ENCODE measurements around the gene TNFRSF25. TPM values are rescaled to one million over a fixed set of nuclear protein-coding genes. Genes with fewer than 3 reads are reported as not detected.

TNFRSF25 gene
- total RNA-seq, 1 donor, result 2.0 TPM

- TF ChIP-seq, protein P1, sequence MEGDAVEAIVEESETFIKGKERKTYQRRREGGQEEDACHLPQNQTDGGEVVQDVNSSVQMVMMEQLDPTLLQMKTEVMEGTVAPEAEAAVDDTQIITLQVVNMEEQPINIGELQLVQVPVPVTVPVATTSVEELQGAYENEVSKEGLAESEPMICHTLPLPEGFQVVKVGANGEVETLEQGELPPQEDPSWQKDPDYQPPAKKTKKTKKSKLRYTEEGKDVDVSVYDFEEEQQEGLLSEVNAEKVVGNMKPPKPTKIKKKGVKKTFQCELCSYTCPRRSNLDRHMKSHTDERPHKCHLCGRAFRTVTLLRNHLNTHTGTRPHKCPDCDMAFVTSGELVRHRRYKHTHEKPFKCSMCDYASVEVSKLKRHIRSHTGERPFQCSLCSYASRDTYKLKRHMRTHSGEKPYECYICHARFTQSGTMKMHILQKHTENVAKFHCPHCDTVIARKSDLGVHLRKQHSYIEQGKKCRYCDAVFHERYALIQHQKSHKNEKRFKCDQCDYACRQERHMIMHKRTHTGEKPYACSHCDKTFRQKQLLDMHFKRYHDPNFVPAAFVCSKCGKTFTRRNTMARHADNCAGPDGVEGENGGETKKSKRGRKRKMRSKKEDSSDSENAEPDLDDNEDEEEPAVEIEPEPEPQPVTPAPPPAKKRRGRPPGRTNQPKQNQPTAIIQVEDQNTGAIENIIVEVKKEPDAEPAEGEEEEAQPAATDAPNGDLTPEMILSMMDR (IDR thresholded peaks at IDR 0.05; ENCODE audit: insufficient read depth, low read length), result no peak
Observed at GRCh38 chr1:6511056-6511455, 45.1 kb upstream of the TNFRSF25 start.

GRCh38 chr1:6510493-6510892 is 44.5 kb upstream of the TNFRSF25 start:
- no peak overlapping the region for H3K4me3 ChIP-seq (ENCODE audit: low read depth, low read length)
- DNase-seq (ENCODE audit: low read depth), result no peak
- TF ChIP-seq, protein P1 (IDR thresholded peaks at IDR 0.05; ENCODE audit: insufficient read depth, low read length), result no peak

More at GRCh38 chr1:6511056-6511455, 45.1 kb upstream of the TNFRSF25 start:
- DNase-seq (ENCODE audit: low read depth), result no peak
- no peak overlapping the region for H3K4me3 ChIP-seq (ENCODE audit: low read depth, low read length)

GRCh38 chr1:6509919-6510291 is 43.9 kb upstream of the TNFRSF25 start:
- no peak overlapping the region for H3K4me3 ChIP-seq (ENCODE audit: low read depth, low read length)
- TF ChIP-seq, protein P1 (IDR thresholded peaks at IDR 0.05; ENCODE audit: insufficient read depth, low read length), result no peak
- no peak for DNase-seq (ENCODE audit: low read depth)

DNA sequence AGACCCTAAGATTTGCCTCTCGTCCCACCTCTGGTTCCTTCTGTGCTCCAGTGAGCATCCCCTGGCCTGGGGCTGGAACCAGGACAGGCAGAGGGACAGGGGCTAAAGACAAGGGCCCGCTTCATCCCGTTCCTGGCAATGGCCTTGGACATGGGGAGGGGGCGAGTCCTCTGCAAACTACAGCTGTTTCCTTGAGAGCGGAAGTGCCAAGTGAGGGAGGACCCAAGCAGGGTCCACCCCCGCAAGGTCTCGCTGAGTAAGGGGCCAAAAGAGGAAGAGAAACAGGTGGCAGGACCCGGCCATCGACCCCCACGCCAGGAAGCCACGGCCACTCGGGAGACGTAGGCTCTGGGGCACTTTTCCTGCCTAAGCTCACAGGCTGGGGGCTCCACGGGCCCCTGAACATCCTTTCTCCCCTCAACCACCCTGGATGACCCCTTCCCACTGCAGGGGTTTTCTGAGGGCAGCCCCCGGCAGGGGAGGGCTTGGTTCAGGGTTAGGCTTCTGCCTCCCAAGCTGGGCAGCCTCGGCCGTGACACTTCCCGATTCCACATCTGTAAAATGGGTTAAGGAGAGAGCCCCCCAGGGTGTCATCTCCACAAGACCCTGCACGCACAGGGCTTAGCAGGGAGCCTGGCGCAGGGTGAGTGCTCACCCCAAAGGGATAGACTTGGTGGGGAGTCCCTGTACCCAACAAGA is 43.4 kb upstream of the TNFRSF25 start:
- TF ChIP-seq, protein P1 (IDR thresholded peaks at IDR 0.05; ENCODE audit: insufficient read depth, low read length), result no peak
- no peak overlapping the region for H3K4me3 ChIP-seq (ENCODE audit: low read depth, low read length)
- DNase-seq (ENCODE audit: low read depth), result no peak

- DNase-seq (ENCODE audit: low read depth), result no peak
- TF ChIP-seq, protein P1 (IDR thresholded peaks at IDR 0.05; ENCODE audit: insufficient read depth, low read length), result no peak
- no peak overlapping the region for H3K4me3 ChIP-seq (ENCODE audit: low read depth, low read length)
Observed at GRCh38 chr1:6508816-6509189, 42.8 kb upstream of the TNFRSF25 start.

DNA sequence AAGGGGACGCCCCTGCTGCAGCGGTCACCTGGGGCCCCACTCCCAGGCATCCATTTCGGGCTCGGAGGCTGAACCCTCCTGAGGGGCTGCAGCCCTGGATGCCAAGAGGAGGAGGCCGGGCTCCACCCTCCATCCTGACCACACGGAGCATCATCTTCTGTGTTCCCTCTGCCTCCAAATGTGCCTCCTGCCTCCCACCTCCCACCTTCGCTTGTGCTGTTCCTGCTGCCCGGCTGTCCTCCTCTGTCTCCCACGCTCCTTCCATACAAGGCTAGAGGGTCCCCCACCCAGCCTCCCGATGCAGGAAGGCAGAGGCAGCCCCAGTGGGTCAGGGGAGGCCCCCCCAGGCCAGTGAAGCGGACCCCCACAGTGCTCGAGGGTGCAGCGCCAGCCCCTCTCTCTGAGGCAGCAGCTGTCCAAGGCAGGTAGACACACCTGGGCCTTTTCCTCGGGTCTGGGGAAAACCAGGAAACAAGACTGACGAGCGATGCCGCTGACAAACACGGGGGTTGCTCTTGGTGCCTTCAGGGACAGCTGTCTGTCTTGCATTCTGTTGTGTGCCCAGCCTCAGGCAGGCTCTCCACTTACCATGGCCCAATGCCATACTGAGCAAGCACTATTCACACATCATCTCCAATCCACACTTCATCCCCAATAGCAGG is 42.3 kb upstream of the TNFRSF25 start:
- TF ChIP-seq, protein P1 (IDR thresholded peaks at IDR 0.05; ENCODE audit: insufficient read depth, low read length), result no peak
- no peak overlapping the region for H3K4me3 ChIP-seq (ENCODE audit: low read depth, low read length)
- no peak for DNase-seq (ENCODE audit: low read depth)
